ENCODE measurements around the gene GNAL. TPM values are rescaled to one million over a fixed set of nuclear protein-coding genes. Genes with fewer than 3 reads are reported as not detected.
A peak's percentile ranks its signal among the peaks of the same experiment; 100 is the strongest.
"Not testable (repeated sequence)": the region's sequence is repeated elsewhere in the genome, so short reads cannot be mapped to it uniquely, and the experiment has no call there.

Gene GNAL
- total and polyA plus RNA-seq, 2 donors from 2014 or later: 1.8 to 9.7 TPM

DNA sequence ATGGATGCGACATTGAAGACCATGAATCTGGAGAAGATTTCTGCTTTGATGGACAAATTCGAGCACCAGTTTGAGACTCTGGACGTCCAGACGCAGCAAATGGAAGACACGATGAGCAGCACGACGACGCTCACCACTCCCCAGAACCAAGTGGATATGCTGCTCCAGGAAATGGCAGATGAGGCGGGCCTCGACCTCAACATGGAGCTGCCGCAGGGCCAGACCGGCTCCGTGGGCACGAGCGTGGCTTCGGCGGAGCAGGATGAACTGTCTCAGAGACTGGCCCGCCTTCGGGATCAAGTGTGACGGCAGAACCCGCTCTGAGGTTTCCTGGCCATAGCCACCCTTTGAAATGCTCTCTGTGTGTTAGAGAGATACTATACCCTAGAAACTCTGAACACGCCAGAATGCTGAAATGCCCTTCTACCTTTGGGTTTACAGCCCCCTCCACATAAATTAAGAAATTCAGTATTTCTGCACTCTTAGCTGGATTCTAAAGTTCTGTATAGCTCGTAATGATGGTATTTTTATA is 162.8 kb downstream of the GNAL start:
- Histone ChIP-seq H3K4me3 (ENCODE audit: low read length in 3 of 3) (peak overlapping the region; percentile 90 to 100 (median 100)), H3K27me3 (ENCODE audit: control insufficient read depth, insufficient read depth, low read length) (no peaks in the 10 kb centered on the region), H3K9ac (ENCODE audit: low read length in 3 of 3) (peak overlapping the region; percentile 97 to 99 (median 98)), H3K9me3 (ENCODE audit: control insufficient read depth in 2 of 3, insufficient read depth in 1 of 3, low read length in 3 of 3) (no peaks in the 10 kb centered on the region), H3K36me3 (ENCODE audit: control insufficient read depth in 2 of 3, insufficient read depth in 3 of 3, low read length in 3 of 3) (no peaks in the 10 kb centered on the region), H3K4me1 (ENCODE audit: control insufficient read depth in 2 of 3, insufficient read depth in 2 of 3, low read depth in 1 of 3, low read length in 3 of 3) (peaks cover 5 to 10% (median 8%) of the 10 kb centered on the region in 3 donors), H3K27ac (ENCODE audit: low read depth in 2 of 2, low read length in 2 of 2) (peak overlapping the region; percentile 90)
- DNase-seq (peak; percentile 28 to 83 (median 61)), FAIRE-seq (no peak)
- intact Hi-C loops (cut with DNase I): no loop called here
- TF ChIP-seq, protein P1, sequence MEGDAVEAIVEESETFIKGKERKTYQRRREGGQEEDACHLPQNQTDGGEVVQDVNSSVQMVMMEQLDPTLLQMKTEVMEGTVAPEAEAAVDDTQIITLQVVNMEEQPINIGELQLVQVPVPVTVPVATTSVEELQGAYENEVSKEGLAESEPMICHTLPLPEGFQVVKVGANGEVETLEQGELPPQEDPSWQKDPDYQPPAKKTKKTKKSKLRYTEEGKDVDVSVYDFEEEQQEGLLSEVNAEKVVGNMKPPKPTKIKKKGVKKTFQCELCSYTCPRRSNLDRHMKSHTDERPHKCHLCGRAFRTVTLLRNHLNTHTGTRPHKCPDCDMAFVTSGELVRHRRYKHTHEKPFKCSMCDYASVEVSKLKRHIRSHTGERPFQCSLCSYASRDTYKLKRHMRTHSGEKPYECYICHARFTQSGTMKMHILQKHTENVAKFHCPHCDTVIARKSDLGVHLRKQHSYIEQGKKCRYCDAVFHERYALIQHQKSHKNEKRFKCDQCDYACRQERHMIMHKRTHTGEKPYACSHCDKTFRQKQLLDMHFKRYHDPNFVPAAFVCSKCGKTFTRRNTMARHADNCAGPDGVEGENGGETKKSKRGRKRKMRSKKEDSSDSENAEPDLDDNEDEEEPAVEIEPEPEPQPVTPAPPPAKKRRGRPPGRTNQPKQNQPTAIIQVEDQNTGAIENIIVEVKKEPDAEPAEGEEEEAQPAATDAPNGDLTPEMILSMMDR (IDR thresholded peaks at IDR 0.05; ENCODE audit: borderline replicate concordance, extremely low read depth, insufficient read depth): no peak

DNA sequence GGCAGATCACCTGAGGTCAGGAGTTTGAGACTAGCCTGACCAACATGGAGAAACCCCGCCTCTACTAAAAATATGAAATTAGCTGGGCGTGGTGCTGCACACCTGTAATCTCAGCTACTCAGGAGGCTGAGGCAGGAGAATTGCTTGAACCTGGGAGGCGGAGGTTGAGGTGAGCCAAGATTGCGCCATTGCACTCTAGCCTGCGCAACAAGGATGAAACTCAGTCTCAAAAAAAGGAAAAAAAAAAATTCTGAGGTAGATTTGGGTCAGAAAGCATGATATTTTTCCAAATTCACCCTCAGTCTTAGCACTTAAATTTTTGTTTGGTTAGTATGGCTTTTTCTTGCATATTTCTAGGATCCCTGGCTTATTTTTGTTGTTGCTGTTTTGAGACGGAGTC is 165.5 kb downstream of the GNAL start:
- H3K36me3 ChIP-seq (ENCODE audit: control insufficient read depth in 2 of 3, insufficient read depth in 3 of 3, low read length in 3 of 3); FAIRE-seq; H3K9me3 ChIP-seq (ENCODE audit: control insufficient read depth in 2 of 3, insufficient read depth in 1 of 3, low read length in 3 of 3); H3K9ac ChIP-seq (ENCODE audit: low read length in 3 of 3); H3K27me3 ChIP-seq (ENCODE audit: control insufficient read depth, insufficient read depth, low read length); H3K27ac ChIP-seq (ENCODE audit: low read depth in 2 of 2, low read length in 2 of 2); DNase-seq; intact Hi-C loops (cut with DNase I); H3K4me3 ChIP-seq (ENCODE audit: low read length in 3 of 3): not testable (repeated sequence)
- peaks cover 5 to 11% (median 10%) of the 10 kb centered on the region in 3 donors for H3K4me1 ChIP-seq (ENCODE audit: control insufficient read depth in 2 of 3, insufficient read depth in 2 of 3, low read depth in 1 of 3, low read length in 3 of 3)

DNA sequence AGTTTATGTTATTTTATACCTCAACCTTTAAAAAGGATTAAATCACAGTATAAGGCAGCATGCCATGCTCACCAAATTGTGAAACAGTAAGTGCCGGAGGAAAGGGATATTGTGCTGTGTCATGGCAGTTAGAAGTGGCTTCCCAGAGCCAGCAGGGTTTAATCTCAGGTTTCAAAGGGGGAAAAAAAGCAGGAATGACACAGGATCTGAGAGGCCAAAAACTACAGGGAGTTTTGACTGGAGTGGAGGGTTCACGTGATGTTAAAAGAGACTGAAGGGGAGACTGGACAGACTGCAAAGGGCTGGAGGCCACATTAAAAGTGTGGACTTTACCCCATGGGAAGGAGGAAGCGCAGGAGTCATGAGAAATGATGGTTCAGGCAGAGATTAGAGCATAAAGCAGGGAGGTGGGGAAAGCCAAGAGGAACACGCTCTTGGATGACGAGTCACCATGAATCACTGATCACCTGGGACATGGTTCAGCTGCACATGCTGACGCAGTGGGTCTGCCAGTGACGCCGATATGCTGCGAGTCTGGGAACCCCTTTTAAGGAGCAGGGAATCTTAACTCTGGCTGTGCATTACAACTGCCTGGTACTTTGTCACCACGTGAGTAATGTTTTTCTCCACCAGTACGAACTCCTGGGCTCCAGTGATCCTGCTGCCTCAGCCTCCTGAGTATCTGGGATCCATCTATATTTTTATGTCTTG is 168.3 kb downstream of the GNAL start:
- intact Hi-C loops (cut with DNase I): no loop called here
- peak in 4 of 5 donors; percentile 63 to 88 (median 74) for DNase-seq
- FAIRE-seq: no peak
- Histone ChIP-seq H3K27ac (ENCODE audit: low read depth in 2 of 2, low read length in 2 of 2) (peak overlapping the region; percentile 29 to 47), H3K4me3 (ENCODE audit: low read length in 3 of 3) (peak overlapping the region in 2 of 3 donors; percentile 42 to 44), H3K36me3 (ENCODE audit: control insufficient read depth in 2 of 3, insufficient read depth in 3 of 3, low read length in 3 of 3) (no peaks in the 10 kb centered on the region), H3K9me3 (ENCODE audit: control insufficient read depth in 2 of 3, insufficient read depth in 1 of 3, low read length in 3 of 3) (no peaks in the 10 kb centered on the region), H3K4me1 (ENCODE audit: control insufficient read depth in 2 of 3, insufficient read depth in 2 of 3, low read depth in 1 of 3, low read length in 3 of 3) (peaks cover 0 to 10% (median 7%) of the 10 kb centered on the region in 3 donors), H3K27me3 (ENCODE audit: control insufficient read depth, insufficient read depth, low read length) (no peaks in the 10 kb centered on the region), H3K9ac (ENCODE audit: low read length in 3 of 3) (peak overlapping the region in 1 of 3 donors; percentile 33)
- TF ChIP-seq, protein P1 (IDR thresholded peaks at IDR 0.05; ENCODE audit: borderline replicate concordance, extremely low read depth, insufficient read depth): no peak

DNA sequence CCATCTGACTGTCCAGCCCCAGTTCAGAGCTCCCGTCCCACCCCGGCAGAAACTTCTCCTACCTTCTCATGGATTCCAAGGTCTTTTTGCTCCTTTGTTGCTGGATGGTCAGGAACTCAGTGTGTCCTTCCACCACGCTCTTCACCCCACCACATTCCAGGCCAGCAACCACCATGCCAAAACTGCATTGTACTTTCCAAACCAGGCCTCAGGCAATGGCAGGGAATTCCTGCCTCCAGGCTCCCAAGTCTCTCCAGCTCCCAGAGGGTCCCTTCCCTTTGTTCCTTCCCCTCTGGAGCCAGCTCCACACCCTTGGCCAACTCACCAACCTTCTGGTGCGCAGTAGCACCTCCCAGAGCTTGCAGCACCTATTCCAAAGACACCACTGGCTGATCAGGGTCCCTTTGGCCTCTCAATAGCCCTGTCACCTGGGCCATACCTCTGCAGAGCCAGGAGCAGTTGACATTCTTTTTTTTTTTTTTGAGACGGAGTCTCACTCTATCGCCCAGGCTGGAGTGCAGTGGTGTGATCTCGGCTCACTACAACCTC is 170.3 kb downstream of the GNAL start:
- DNase-seq (no peak), FAIRE-seq (no peak)
- Histone ChIP-seq H3K4me3 (ENCODE audit: low read length in 3 of 3) (no peak overlapping the region), H3K27ac (ENCODE audit: low read depth in 2 of 2, low read length in 2 of 2) (no peak overlapping the region), H3K4me1 (ENCODE audit: control insufficient read depth in 2 of 3, insufficient read depth in 2 of 3, low read depth in 1 of 3, low read length in 3 of 3) (peaks cover 0 to 5% (median 3%) of the 10 kb centered on the region in 3 donors), H3K27me3 (ENCODE audit: control insufficient read depth, insufficient read depth, low read length) (no peaks in the 10 kb centered on the region), H3K36me3 (ENCODE audit: control insufficient read depth in 2 of 3, insufficient read depth in 3 of 3, low read length in 3 of 3) (no peaks in the 10 kb centered on the region), H3K9me3 (ENCODE audit: control insufficient read depth in 2 of 3, insufficient read depth in 1 of 3, low read length in 3 of 3) (no peaks in the 10 kb centered on the region), H3K9ac (ENCODE audit: low read length in 3 of 3) (no peak overlapping the region)
- TF ChIP-seq, protein P1 (IDR thresholded peaks at IDR 0.05; ENCODE audit: borderline replicate concordance, extremely low read depth, insufficient read depth): no peak
- intact Hi-C loops (cut with DNase I): no loop called here

Measured in kidney (tissue), 14 donors.